Thoracic aorta (tissue), 2 donors: ENCODE measurements around the gene FGF6. TPM values are rescaled to one million over a fixed set of nuclear protein-coding genes. Genes with fewer than 3 reads are reported as not detected.

ENCODE experiments used
- ATAC-seq: fragments of 150-250 bp; one replicate; pipeline ENCODE4 v1.8.0; 2017; ENCODE audit warnings: low read depth; ENCODE audit not compliant: insufficient number of reproducible peaks, low FRiP score
- DNase-seq: peaks from one replicate; pipeline ENCODE4 v3.0.0-alpha.2; 2020; ENCODE audit warnings: low spot score
- H3K27ac ChIP-seq, 2 donors: fragments of 200-600 bp; sonication (generic); 1 replicate in 1 of 2; 2 replicates in 1 of 2; pipeline ENCODE4 v1.5.1; 2016; ENCODE audit warnings: mild to moderate bottlenecking in 2 of 2, moderate library complexity in 2 of 2
- H3K27me3 ChIP-seq: fragments of 200-600 bp; sonication (generic); replicated peaks from 2 replicates; pipeline ENCODE4 v1.6.0; 2016; ENCODE audit warnings: mild to moderate bottlenecking; ENCODE audit not compliant: insufficient read depth
- H3K36me3 ChIP-seq: fragments of 200-600 bp; sonication (generic); one replicate; pipeline ENCODE4 v1.5.1; 2016
- H3K4me1 ChIP-seq, 2 donors: fragments of 200-600 bp; sonication (generic); 1 replicate in 1 of 2; 2 replicates in 1 of 2; pipeline versions ENCODE4 v1.5.1 to v1.6.0; 2016; ENCODE audit warnings: low read depth in 2 of 2, mild to moderate bottlenecking in 1 of 2; ENCODE audit not compliant: control insufficient read depth in 1 of 2
- H3K4me3 ChIP-seq: fragments of 200-600 bp; sonication (generic); 2 replicates; pipeline ENCODE4 v1.5.1; 2016; ENCODE audit warnings: mild to moderate bottlenecking
- H3K9me3 ChIP-seq: fragments of 200-600 bp; sonication (generic); 2 replicates; pipeline ENCODE4 v1.5.1; 2016
- CTCF ChIP-seq: fragments of 200-600 bp; sonication (generic); IDR thresholded peaks from one replicate; pipeline ENCODE4 v1.5.1; 2019; ENCODE audit warnings: antibody characterized with exemption
- total RNA-seq, 2 donors: library from RNA; depleted of rRNA; stranded (reverse); fragments of >200 nt; gene quantifications; one replicate each; pipeline versions ENCODE4 v1.1.0 to v1.2.3, GENCODE V29; 2016

FGF6 gene
- total RNA-seq, 2 donors from 2014 or later, result not detected

DNA sequence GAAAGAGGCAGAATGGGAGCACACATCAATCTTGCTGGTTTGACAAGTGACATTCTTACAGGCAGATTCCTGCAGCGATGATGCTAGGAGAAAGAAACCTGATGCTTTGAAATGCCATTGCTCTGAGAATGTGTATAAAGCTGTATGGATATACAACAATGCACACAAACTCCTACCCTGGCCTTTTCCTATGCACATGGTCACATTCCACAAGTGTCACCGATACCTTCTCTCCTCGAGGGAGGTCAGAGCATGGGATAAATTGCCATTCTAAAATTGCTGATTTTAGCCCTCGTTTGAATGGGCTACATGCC is 11.9 kb downstream of the FGF6 start:
- ATAC-seq (no peak), DNase-seq (no peak)
- Histone ChIP-seq H3K36me3 (no peaks in the 10 kb centered on the region), H3K4me3 (no peak overlapping the region), H3K27ac (no peak overlapping the region), H3K27me3 (no peaks in the 10 kb centered on the region), H3K9me3 (no peaks in the 10 kb centered on the region), H3K4me1 (no peaks in the 10 kb centered on the region)
- no peak for TF ChIP-seq CTCF

- Histone ChIP-seq H3K27me3 (no peaks in the 10 kb centered on the region), H3K9me3 (no peaks in the 10 kb centered on the region), H3K4me1 (no peaks in the 10 kb centered on the region), H3K36me3 (no peaks in the 10 kb centered on the region), H3K27ac (no peak overlapping the region), H3K4me3 (no peak overlapping the region)
- DNase-seq, result no peak
- TF ChIP-seq CTCF, result no peak
- no peak for ATAC-seq
Measured at GRCh38 chr12:4432878-4433744, 12.5 kb downstream of the FGF6 start.

- H3K27ac ChIP-seq, result no peak overlapping the region
- H3K4me1 ChIP-seq, result no peaks in the 10 kb centered on the region
- DNase-seq (no peak), ATAC-seq (no peak)
- no peaks in the 10 kb centered on the region for H3K36me3 ChIP-seq
- H3K4me3 ChIP-seq, result no peak overlapping the region
- no peak for TF ChIP-seq CTCF
- no peaks in the 10 kb centered on the region for H3K27me3 ChIP-seq
- H3K9me3 ChIP-seq, result no peaks in the 10 kb centered on the region
Measured at GRCh38 chr12:4431866-4432265, 13.7 kb downstream of the FGF6 start.

GRCh38 chr12:4431436-4431835 is 14.2 kb downstream of the FGF6 start:
- DNase-seq, result no peak
- no peaks in the 10 kb centered on the region for H3K4me1 ChIP-seq
- no peak for TF ChIP-seq CTCF

DNA sequence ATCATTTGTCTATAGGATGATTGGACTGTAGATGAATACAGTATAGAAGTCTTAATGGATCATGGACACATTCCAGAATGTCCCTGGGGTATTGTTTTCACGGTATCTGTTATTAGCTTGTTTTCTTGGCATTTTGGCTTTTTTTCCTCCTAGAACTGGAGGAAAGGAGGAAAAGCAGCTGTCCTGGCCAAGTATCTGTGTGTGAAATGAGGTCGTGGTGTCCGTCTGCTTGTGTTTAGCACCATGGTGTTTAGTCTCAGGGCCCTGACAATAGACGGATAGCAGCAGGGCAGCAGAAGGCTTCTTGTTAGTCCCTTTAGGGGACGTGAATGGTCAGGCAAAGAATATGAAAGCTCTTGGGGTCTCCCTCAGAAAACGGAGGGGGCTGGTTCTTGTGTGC is 21.2 kb downstream of the FGF6 start:
- H3K27ac ChIP-seq, result no peak overlapping the region
- ATAC-seq, result no peak
- no peaks in the 10 kb centered on the region for H3K9me3 ChIP-seq
- no peak for DNase-seq
- H3K36me3 ChIP-seq, result no peaks in the 10 kb centered on the region
- no peaks in the 10 kb centered on the region for H3K4me1 ChIP-seq
- TF ChIP-seq CTCF, result no peak
- H3K27me3 ChIP-seq, result no peaks in the 10 kb centered on the region
- H3K4me3 ChIP-seq, result no peak overlapping the region

More at GRCh38 chr12:4431436-4431835, 14.2 kb downstream of the FGF6 start:
- Histone ChIP-seq H3K27me3 (no peaks in the 10 kb centered on the region), H3K4me3 (no peak overlapping the region), H3K27ac (no peak overlapping the region), H3K9me3 (no peaks in the 10 kb centered on the region), H3K36me3 (no peaks in the 10 kb centered on the region)
- ATAC-seq, result no peak
